GM23338 (cell line): ENCODE measurements around the gene CIITA.

Experiments
- CREB1 ChIP-seq: fragments of 250-450 bp; sonication (Bioruptor Pico); IDR thresholded peaks from 2 replicates; pipeline ENCODE4 v1.5.0; 2020; ENCODE audit warnings: low read depth, mild to moderate bottlenecking, moderate library complexity
- CTCF ChIP-seq, 2 experiments: fragments of 200-600 bp in 1 of 2; sonication (generic) in 1 of 2; conservative IDR thresholded peaks; 2 replicates each; pipeline versions ENCODE4 v1.5.1 to v1.6.1; 2016 to 2017; ENCODE audit warnings: antibody characterized with exemption in 2 of 2, low read depth in 2 of 2, mild to moderate bottlenecking in 2 of 2, moderate library complexity in 1 of 2
- ETS1 ChIP-seq: IDR thresholded peaks from 2 replicates; pipeline ENCODE4 v1.6.1; 2016; ENCODE audit warnings: antibody characterized with exemption
- EZH2 ChIP-seq: fragments of 200-600 bp; sonication (generic); IDR thresholded peaks from one replicate; pipeline ENCODE4 v1.8.0; 2017; ENCODE audit warnings: antibody characterized with exemption, mild to moderate bottlenecking, low read depth; ENCODE audit not compliant: unreplicated experiment
- EZH2phosphoT487 ChIP-seq: fragments of 200-600 bp; sonication (generic); IDR thresholded peaks from one replicate; pipeline ENCODE4 v1.8.1; 2018; ENCODE audit warnings: antibody characterized with exemption; ENCODE audit not compliant: unreplicated experiment
- JUNB ChIP-seq: IDR thresholded peaks from one replicate; pipeline ENCODE4 v1.6.1; 2016; ENCODE audit warnings: antibody characterized with exemption; ENCODE audit not compliant: unreplicated experiment
- POLR2AphosphoS5 ChIP-seq: IDR thresholded peaks from 2 replicates; pipeline ENCODE4 v1.6.1; 2016; ENCODE audit warnings: antibody characterized with exemption, low read depth
- REST ChIP-seq: IDR thresholded peaks from one replicate; pipeline ENCODE4 v1.6.1; 2018; ENCODE audit warnings: antibody characterized with exemption; ENCODE audit not compliant: unreplicated experiment
- STAT1 ChIP-seq: IDR thresholded peaks from one replicate; pipeline ENCODE4 v1.6.1; 2016; ENCODE audit warnings: antibody characterized with exemption; ENCODE audit not compliant: unreplicated experiment
- ZNF114 ChIP-seq: fragments of 250-450 bp; sonication (Bioruptor Pico); IDR thresholded peaks from 2 replicates; pipeline ENCODE4 v1.5.0; 2020; ENCODE audit warnings: mild to moderate bottlenecking, moderate library complexity
- ZNF331 ChIP-seq: fragments of 250-450 bp; sonication (Bioruptor Pico); IDR thresholded peaks from 2 replicates; pipeline ENCODE4 v1.5.0; 2020; ENCODE audit warnings: low read depth, mild to moderate bottlenecking, moderate library complexity
- ZNF462 ChIP-seq: fragments of 250-450 bp; sonication (Bioruptor Pico); IDR thresholded peaks from 2 replicates; pipeline ENCODE4 v1.5.0; 2020; ENCODE audit warnings: mild to moderate bottlenecking, moderate library complexity

GRCh38 chr16:10966129-10966528 lies 89.1 kb downstream of the CIITA start:
- TF ChIP-seq JUNB (no peak), CTCF (conservative IDR thresholded peaks at IDR 0.05; ENCODE audit: low read depth in 2 of 2) (no peak), ETS1 (no peak), REST (no peak), EZH2 (no peak), POLR2AphosphoS5 (no peak), EZH2phosphoT487 (no peak), CREB1 (CRISPR knock-in tag) (no peak), STAT1 (no peak), ZNF462 (CRISPR knock-in tag) (no peak), ZNF114 (CRISPR knock-in tag) (no peak), ZNF331 (CRISPR knock-in tag) (no peak)
